Esophagus muscularis mucosa (tissue), 2 donors: ENCODE data around the gene LDB1.

ENCODE experiments used
- EP300 ChIP-seq: sonication (generic); formaldehyde crosslinking; IDR thresholded peaks from one replicate; pipeline ENCODE4 v1.6.1; 2017; ENCODE audit warnings: antibody characterized with exemption
- POLR2A ChIP-seq: fragments of 450-650 bp; IDR thresholded peaks from one replicate; pipeline ENCODE4 v1.6.1; 2017; ENCODE audit warnings: antibody characterized with exemption, moderate library complexity, mild to moderate bottlenecking, low read depth

GRCh38 chr10:102121739-102122372 is 1.7 kb upstream of the LDB1 start:
- TF ChIP-seq POLR2A (no peak), EP300 (no peak)
